ENCODE measurements around the gene AKNA. TPM values are rescaled to one million over a fixed set of nuclear protein-coding genes. Genes with fewer than 3 reads are reported as not detected.

Gene AKNA
- total RNA-seq, 1 experiment from 2014 or later, result 29.3 TPM

DNA sequence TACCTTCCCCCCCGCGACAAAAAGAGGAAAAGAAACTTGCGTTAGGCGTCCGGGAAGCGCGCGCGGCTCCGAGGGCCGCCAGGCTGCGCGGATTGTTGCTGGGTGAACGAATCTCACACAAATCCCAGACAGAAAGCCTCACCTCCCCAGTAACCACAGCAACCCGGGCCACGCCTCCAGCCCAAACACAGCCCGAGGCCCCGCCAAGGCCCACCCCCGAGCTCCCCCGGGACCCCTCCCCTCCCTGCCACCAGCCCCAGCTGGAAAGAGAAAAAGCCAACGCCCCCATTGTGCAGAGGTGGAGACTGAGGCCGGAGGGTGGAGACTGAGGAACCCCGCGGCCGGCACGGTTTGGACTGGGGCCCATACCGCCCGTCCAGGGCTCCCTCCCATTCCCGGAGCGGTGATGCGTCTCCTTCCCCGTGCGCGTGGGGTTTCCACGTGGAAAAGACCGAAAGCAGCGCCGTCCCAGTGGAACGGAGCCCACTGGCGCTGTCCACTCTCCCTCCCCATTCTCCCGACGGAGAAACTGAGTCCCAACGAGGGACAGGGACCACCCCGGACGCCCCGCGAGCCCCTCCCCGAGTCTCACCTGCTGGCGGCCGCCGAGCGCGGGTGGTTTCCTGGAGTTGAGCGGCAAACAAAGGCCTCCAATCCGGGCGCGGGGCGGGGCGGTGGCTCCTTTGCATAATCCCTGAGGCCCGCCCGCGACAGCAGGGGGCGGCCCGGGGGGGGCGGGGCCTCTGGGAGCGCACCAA is 10.2 kb upstream of the AKNA start (continued):
- TF ChIP-seq TCF7 (CRISPR knock-in tag; IDR thresholded peaks at IDR 0.05; ENCODE audit: low read depth) (no peak), MXD4 (CRISPR knock-in tag; IDR thresholded peaks at IDR 0.05; ENCODE audit: borderline replicate concordance) (no peak), NR2C2 (CRISPR knock-in tag; IDR thresholded peaks at IDR 0.05) (no peak), ERG (CRISPR knock-in tag; IDR thresholded peaks at IDR 0.05) (peak; percentile 86; the same call in 1 of the 2 replicates), EMX1 (CRISPR knock-in tag; IDR thresholded peaks at IDR 0.05) (no peak), GRHL2 (CRISPR knock-in tag; IDR thresholded peaks at IDR 0.05; ENCODE audit: insufficient replicate concordance, severe bottlenecking) (no peak), ZNF512 (CRISPR knock-in tag; IDR thresholded peaks at IDR 0.05; ENCODE audit: borderline replicate concordance) (no peak), NR1H2 (CRISPR knock-in tag; IDR thresholded peaks at IDR 0.05) (no peak), SOX15 (CRISPR knock-in tag; IDR thresholded peaks at IDR 0.05) (no peak), CDX4 (CRISPR knock-in tag; IDR thresholded peaks at IDR 0.05; ENCODE audit: borderline replicate concordance) (no peak), ZNF416 (CRISPR knock-in tag; IDR thresholded peaks at IDR 0.05) (no peak), ZNF425 (CRISPR knock-in tag; conservative IDR thresholded peaks at IDR 0.05) (no peak; the same call in 1 of the 2 replicates), IRF2 (CRISPR knock-in tag; IDR thresholded peaks at IDR 0.05; ENCODE audit: borderline replicate concordance, low read depth) (no peak), ZNF423 (CRISPR knock-in tag; IDR thresholded peaks at IDR 0.05) (peak; percentile 59), TP53 (CRISPR knock-in tag; IDR thresholded peaks at IDR 0.05) (no peak), RELA (CRISPR knock-in tag; IDR thresholded peaks at IDR 0.05; ENCODE audit: borderline replicate concordance) (no peak)
- TF ChIP-seq, protein P1, sequence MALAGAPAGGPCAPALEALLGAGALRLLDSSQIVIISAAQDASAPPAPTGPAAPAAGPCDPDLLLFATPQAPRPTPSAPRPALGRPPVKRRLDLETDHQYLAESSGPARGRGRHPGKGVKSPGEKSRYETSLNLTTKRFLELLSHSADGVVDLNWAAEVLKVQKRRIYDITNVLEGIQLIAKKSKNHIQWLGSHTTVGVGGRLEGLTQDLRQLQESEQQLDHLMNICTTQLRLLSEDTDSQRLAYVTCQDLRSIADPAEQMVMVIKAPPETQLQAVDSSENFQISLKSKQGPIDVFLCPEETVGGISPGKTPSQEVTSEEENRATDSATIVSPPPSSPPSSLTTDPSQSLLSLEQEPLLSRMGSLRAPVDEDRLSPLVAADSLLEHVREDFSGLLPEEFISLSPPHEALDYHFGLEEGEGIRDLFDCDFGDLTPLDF (CRISPR knock-in tag; IDR thresholded peaks at IDR 0.05), result no peak
- TF ChIP-seq, protein P2, sequence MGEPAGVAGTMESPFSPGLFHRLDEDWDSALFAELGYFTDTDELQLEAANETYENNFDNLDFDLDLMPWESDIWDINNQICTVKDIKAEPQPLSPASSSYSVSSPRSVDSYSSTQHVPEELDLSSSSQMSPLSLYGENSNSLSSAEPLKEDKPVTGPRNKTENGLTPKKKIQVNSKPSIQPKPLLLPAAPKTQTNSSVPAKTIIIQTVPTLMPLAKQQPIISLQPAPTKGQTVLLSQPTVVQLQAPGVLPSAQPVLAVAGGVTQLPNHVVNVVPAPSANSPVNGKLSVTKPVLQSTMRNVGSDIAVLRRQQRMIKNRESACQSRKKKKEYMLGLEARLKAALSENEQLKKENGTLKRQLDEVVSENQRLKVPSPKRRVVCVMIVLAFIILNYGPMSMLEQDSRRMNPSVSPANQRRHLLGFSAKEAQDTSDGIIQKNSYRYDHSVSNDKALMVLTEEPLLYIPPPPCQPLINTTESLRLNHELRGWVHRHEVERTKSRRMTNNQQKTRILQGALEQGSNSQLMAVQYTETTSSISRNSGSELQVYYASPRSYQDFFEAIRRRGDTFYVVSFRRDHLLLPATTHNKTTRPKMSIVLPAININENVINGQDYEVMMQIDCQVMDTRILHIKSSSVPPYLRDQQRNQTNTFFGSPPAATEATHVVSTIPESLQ (CRISPR knock-in tag; IDR thresholded peaks at IDR 0.05), result no peak
- TF ChIP-seq, protein P3, sequence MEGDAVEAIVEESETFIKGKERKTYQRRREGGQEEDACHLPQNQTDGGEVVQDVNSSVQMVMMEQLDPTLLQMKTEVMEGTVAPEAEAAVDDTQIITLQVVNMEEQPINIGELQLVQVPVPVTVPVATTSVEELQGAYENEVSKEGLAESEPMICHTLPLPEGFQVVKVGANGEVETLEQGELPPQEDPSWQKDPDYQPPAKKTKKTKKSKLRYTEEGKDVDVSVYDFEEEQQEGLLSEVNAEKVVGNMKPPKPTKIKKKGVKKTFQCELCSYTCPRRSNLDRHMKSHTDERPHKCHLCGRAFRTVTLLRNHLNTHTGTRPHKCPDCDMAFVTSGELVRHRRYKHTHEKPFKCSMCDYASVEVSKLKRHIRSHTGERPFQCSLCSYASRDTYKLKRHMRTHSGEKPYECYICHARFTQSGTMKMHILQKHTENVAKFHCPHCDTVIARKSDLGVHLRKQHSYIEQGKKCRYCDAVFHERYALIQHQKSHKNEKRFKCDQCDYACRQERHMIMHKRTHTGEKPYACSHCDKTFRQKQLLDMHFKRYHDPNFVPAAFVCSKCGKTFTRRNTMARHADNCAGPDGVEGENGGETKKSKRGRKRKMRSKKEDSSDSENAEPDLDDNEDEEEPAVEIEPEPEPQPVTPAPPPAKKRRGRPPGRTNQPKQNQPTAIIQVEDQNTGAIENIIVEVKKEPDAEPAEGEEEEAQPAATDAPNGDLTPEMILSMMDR (IDR thresholded peaks at IDR 0.05), result no peak
- TF ChIP-seq, protein P4, sequence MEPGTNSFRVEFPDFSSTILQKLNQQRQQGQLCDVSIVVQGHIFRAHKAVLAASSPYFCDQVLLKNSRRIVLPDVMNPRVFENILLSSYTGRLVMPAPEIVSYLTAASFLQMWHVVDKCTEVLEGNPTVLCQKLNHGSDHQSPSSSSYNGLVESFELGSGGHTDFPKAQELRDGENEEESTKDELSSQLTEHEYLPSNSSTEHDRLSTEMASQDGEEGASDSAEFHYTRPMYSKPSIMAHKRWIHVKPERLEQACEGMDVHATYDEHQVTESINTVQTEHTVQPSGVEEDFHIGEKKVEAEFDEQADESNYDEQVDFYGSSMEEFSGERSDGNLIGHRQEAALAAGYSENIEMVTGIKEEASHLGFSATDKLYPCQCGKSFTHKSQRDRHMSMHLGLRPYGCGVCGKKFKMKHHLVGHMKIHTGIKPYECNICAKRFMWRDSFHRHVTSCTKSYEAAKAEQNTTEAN (CRISPR knock-in tag; IDR thresholded peaks at IDR 0.05), result no peak
- TF ChIP-seq, protein P5, sequence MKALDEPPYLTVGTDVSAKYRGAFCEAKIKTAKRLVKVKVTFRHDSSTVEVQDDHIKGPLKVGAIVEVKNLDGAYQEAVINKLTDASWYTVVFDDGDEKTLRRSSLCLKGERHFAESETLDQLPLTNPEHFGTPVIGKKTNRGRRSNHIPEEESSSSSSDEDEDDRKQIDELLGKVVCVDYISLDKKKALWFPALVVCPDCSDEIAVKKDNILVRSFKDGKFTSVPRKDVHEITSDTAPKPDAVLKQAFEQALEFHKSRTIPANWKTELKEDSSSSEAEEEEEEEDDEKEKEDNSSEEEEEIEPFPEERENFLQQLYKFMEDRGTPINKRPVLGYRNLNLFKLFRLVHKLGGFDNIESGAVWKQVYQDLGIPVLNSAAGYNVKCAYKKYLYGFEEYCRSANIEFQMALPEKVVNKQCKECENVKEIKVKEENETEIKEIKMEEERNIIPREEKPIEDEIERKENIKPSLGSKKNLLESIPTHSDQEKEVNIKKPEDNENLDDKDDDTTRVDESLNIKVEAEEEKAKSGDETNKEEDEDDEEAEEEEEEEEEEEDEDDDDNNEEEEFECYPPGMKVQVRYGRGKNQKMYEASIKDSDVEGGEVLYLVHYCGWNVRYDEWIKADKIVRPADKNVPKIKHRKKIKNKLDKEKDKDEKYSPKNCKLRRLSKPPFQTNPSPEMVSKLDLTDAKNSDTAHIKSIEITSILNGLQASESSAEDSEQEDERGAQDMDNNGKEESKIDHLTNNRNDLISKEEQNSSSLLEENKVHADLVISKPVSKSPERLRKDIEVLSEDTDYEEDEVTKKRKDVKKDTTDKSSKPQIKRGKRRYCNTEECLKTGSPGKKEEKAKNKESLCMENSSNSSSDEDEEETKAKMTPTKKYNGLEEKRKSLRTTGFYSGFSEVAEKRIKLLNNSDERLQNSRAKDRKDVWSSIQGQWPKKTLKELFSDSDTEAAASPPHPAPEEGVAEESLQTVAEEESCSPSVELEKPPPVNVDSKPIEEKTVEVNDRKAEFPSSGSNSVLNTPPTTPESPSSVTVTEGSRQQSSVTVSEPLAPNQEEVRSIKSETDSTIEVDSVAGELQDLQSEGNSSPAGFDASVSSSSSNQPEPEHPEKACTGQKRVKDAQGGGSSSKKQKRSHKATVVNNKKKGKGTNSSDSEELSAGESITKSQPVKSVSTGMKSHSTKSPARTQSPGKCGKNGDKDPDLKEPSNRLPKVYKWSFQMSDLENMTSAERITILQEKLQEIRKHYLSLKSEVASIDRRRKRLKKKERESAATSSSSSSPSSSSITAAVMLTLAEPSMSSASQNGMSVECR (CRISPR knock-in tag; IDR thresholded peaks at IDR 0.05; ENCODE audit: borderline replicate concordance), result 0 out of 2 replicates have a peak, but pooled peaks have one; percentile 34
